CD4-positive, alpha-beta T cell treated with Interferon alpha-2 for 1 hour (primary cell): Measurements from ENCODE around the gene TDRD12.
"Not testable (repeated sequence)": the region's sequence is repeated elsewhere in the genome, so short reads cannot be mapped to it uniquely, and the experiment has no call there.

Experiments used
- DNase-seq, 2 donors: peaks; one replicate each; pipeline ENCODE4 v3.0.0-alpha.2; 2020 to 2022

TDRD12 gene

GRCh38 chr19:32693151-32694108 is 26.1 kb upstream of the TDRD12 start:
- DNase-seq = peak; percentile 52 to 62

DNA sequence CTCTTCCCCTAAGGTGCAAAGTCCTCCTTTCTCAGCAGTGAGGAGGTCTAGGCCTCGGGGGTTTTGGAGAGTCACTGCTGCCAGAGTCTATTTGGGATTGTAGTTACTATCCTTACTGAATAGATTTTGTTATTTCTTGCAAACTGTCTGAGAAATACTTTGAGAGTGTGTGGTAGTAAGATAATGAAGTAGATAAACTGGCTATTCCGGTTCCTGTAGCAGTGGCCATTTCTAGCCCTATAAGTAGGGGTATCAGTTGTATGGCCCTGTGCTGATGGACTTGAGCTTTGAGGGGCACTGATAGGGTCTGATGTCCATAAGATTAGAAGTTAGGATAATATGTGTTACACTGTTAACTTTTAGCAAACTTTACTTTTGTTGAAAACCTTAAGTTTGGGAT is 25.3 kb upstream of the TDRD12 start:
- not testable (repeated sequence) for DNase-seq

- DNase-seq = not testable (repeated sequence)
Measured at GRCh38 chr19:32694851-32695250, 24.7 kb upstream of the TDRD12 start.

DNA sequence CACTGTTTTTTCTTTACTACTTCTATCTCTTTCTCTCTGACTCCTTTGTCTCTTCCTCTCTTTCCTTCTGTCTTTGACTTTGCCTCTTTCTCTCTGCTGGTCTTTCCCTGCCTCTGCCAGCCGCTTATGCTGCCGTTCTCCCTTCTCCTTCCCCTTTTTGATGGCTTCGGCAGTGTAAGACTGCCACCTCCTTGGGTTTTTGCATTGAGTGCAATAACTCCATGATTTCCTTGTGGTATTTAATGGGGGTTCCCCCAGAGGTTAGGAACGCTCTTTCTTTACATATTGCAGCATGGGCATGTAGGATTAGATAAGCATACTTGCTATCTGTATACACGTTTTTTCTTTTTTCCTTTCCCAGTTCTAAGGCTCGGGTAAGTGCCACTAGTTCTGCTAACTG is 24.1 kb upstream of the TDRD12 start:
- not testable (repeated sequence) for DNase-seq

- not testable (repeated sequence) for DNase-seq
Measured at GRCh38 chr19:32696771-32697170, 22.8 kb upstream of the TDRD12 start.

- DNase-seq = not testable (repeated sequence)
Measured at GRCh38 chr19:32700129-32700528, 19.4 kb upstream of the TDRD12 start.

GRCh38 chr19:32702010-32702409 is 17.6 kb upstream of the TDRD12 start:
- no peak for DNase-seq

GRCh38 chr19:32704006-32704405 is 15.6 kb upstream of the TDRD12 start:
- not testable (repeated sequence) for DNase-seq

DNA sequence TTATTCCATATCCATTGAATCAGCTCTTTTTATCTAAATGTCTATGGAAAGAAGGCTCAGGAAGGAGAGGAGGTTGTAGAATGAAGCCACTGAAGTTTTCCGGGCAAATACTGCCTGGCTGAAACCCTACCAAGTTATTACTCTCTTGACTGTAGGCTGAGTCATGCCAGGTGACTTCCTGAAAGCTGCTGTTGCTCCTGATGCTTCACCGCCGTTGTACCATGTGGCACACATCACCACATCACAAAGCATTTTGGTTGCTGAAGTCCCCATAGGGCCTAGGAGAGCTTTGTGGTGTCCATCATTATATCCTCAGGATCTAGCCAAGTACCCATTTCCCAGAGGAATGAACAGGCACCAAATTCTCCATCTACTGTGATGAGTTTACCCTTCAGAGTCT is 11.1 kb upstream of the TDRD12 start:
- peak in 1 of 2 donors; percentile 31 for DNase-seq

- DNase-seq = no peak
Measured at GRCh38 chr19:32709032-32709431, 10.5 kb upstream of the TDRD12 start.

- no peak for DNase-seq
Measured at GRCh38 chr19:32711747-32712146, 7.8 kb upstream of the TDRD12 start.

GRCh38 chr19:32716203-32716602 is 3.4 kb upstream of the TDRD12 start:
- not testable (repeated sequence) for DNase-seq

DNA sequence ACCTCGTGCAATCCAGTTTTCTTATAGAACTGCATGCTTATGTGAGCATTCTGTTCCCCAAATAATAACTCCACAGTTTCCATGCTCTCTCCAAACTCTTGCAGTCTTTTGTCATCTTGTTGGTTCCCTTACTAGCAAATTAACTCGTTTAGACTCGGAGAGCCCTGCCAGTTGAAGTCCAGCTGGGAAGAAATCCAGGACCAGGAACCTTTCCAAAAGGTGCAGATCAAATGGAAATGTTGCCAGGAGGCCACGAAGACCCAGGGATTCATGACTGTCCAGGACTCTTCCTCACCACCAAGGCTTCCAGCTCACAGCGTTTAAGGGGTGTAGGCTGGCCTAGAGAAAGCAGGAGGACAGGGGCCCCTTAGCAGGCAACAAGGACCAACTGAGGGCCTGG is 2.1 kb upstream of the TDRD12 start:
- no peak for DNase-seq

DNA sequence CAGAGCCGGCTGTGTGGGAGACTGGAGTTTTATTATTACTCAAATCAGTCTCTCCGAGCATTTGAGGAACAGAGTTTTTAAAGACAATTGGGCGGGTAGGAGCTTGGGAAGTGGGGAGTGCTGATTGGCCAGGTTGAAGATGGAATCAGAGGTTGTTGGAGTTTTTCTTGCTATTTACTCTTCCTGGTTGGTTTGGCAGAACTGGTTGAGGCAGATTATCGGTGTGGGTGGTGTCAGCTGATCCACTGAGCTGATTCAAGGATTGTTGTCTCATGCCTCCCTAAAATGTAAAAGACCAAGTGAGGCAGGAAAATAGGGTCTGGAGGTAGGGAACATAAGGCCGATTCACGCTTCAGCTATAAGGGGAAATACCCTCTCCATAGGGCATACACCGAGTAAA is 1.3 kb upstream of the TDRD12 start:
- no peak for DNase-seq

- no peak for DNase-seq
Measured at GRCh38 chr19:32720216-32720935, 809 bp downstream of the TDRD12 start.

GRCh38 chr19:32720936-32721250 is 1.3 kb downstream of the TDRD12 start:
- DNase-seq = no peak

- DNase-seq = no peak
Measured at GRCh38 chr19:32735936-32736335, 16.4 kb downstream of the TDRD12 start.

DNA sequence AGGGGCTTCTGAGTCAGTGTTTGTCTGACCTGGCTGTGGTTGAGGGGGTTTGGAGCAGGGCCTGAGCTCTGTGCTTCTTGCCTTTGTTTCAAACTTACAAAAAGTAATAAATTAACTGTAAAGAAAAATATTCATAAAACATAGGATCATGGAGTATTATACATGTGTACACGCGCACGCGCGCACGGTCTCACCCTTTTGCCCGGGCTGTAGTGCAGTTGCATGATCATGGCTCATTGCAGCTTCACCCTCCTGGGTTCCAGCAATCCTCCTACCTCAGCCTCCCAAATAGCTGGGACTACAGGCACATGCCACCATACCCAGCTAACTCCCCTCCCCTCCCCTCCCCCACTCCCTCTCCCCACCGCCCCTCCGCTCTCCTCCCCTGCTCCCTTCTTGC is 23.5 kb downstream of the TDRD12 start:
- no peak for DNase-seq

DNA sequence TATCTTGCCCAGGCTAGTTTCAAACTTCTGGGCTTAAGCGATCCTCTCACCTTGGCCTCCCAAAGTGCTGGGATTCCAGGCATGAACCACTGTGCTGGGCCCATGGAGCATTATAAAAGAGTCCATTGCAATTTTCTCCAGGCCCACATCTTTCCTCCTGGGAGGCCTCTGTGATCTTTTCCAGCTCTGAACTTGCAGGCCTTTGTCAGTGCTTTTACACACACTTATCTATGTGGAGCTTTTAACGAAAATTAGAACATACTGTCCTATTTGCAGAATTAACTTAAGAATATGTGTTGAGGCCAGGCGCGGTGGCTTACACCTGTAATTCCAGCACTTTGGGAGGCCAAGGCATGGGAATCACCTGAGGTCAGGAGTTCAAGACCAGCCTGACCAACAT is 23.9 kb downstream of the TDRD12 start:
- no peak for DNase-seq

DNA sequence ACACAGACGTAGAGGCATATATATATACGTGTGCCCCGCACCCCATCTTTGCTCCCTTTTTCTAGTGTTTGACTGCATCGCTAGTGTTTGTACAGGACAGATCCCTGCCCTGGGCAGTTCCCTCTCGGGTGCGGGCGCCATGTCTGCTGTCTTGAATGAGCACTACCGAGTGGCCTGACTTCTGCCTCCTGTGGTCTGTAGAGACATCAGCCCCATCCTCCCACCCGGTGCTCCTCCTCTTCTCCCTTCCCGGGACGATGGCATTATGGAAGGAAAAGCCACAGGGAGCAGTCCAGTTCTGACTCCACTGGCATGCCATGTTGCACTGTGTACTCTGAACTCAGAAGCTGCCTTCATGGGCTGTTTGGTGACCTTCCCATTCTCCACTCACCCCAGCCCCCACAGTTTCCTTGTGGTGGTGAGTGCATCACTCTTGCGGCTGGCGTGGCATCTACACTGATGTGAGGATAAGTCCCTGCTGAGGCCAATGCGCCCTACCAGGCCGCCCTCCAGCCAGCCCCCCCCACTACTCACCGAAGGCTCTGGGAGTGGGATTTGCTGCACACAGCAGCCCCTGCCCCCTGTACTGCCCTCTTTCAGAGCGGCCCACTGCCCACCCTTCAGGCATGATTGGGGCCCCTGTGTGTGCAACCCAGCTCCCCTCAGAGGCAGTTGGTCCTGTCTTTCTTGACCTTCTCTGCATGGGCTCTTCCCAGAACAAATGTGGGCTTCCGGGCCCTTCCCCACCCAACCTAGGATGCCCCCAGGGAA is 25.2 kb downstream of the TDRD12 start:
- no peak for DNase-seq

DNA sequence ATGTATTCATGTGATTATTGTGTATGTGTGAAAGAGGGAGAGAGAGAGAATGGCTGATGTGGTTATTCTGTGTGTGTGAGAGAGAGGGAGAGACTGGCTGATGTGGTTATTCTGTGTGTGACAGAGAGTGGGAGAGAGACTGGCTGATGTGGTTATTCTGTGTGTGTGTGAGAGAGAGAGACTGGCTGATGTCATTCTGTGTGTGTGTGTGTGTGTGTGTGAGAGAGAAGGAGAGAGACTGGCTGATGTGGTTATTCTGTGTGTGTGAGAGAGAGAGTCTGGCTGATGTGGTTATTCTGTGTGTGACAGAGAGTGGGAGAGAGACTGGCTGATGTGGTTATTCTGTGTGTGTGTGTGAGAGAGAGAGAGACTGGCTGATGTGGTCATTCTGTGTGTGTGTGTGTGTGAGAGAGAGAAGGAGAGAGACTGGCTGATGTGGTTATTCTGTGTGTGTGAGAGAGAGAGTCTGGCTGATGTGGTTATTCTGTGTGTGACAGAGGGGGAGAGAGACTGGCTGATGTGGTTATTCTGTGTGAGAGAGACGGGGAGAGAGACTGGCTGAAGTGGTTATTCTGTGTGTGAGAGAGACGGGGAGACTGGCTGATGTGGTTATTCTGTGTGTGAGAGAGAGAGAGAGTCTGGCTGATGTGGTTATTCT is 26.2 kb downstream of the TDRD12 start:
- DNase-seq = peak; percentile 43 to 63

- DNase-seq = peak; percentile 61 to 68
Measured at GRCh38 chr19:32746631-32747196, 27.1 kb downstream of the TDRD12 start.
